Neural crest cell (in vitro differentiated cells): ENCODE results near the gene LIPG. TPM values are rescaled to one million over a fixed set of nuclear protein-coding genes. Genes with fewer than 3 reads are reported as not detected.

Source experiments
- DNase-seq: peaks from one replicate; pipeline ENCODE4 v3.0.0; 2021; ENCODE audit warnings: low read depth, mixed read lengths, low spot score
- H3K27ac Mint-ChIP-seq: one replicate; pipeline ENCODE4 v1.8.0; 2021; ENCODE audit warnings: mild to moderate bottlenecking, mixed read lengths; ENCODE audit not compliant: unreplicated experiment
- H3K27me3 Mint-ChIP-seq: 2 replicates; pipeline ENCODE4 v1.8.0; 2021; ENCODE audit warnings: low read depth, mild to moderate bottlenecking, mixed read lengths
- H3K36me3 Mint-ChIP-seq: 2 replicates; pipeline ENCODE4 v1.8.0; 2021; ENCODE audit warnings: low read depth, mild to moderate bottlenecking, mixed read lengths
- H3K4me1 Mint-ChIP-seq: 2 replicates; pipeline ENCODE4 v1.8.0; 2021; ENCODE audit warnings: mixed read lengths
- H3K4me3 Mint-ChIP-seq: one replicate; pipeline ENCODE4 v1.8.0; 2021; ENCODE audit warnings: mild to moderate bottlenecking, mixed read lengths
- H3K9me3 Mint-ChIP-seq: 2 replicates; pipeline ENCODE4 v1.8.0; 2021; ENCODE audit warnings: mixed read lengths
- total RNA-seq: library from RNA; stranded (reverse); gene quantifications from 2 replicates; pipeline ENCODE4 v1.2.1, GENCODE V29; 2021
- TF ChIP-seq, protein P1 (sequence below): fragments of 200-600 bp; sonication (generic); conservative IDR thresholded peaks from 2 replicates; pipeline ENCODE4 v1.5.0; 2021; ENCODE audit warnings: antibody characterized with exemption, mild to moderate bottlenecking

LIPG gene
- total RNA-seq, 1 donor from 2014 or later: 32.4 TPM

GRCh38 chr18:49613641-49614151, 51.8 kb downstream of the LIPG start:
- peaks cover 30% of the 10 kb centered on the region for H3K4me1 Mint-ChIP-seq
- peak overlapping the region; percentile 14 for H3K4me3 Mint-ChIP-seq
- H3K27me3 Mint-ChIP-seq: no peaks in the 10 kb centered on the region
- H3K27ac Mint-ChIP-seq: peak overlapping the region; percentile 15
- no peaks in the 10 kb centered on the region for H3K9me3 Mint-ChIP-seq
- no peaks in the 10 kb centered on the region for H3K36me3 Mint-ChIP-seq
- DNase-seq: no peak
- TF ChIP-seq, protein P1, sequence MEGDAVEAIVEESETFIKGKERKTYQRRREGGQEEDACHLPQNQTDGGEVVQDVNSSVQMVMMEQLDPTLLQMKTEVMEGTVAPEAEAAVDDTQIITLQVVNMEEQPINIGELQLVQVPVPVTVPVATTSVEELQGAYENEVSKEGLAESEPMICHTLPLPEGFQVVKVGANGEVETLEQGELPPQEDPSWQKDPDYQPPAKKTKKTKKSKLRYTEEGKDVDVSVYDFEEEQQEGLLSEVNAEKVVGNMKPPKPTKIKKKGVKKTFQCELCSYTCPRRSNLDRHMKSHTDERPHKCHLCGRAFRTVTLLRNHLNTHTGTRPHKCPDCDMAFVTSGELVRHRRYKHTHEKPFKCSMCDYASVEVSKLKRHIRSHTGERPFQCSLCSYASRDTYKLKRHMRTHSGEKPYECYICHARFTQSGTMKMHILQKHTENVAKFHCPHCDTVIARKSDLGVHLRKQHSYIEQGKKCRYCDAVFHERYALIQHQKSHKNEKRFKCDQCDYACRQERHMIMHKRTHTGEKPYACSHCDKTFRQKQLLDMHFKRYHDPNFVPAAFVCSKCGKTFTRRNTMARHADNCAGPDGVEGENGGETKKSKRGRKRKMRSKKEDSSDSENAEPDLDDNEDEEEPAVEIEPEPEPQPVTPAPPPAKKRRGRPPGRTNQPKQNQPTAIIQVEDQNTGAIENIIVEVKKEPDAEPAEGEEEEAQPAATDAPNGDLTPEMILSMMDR: no peak

DNA sequence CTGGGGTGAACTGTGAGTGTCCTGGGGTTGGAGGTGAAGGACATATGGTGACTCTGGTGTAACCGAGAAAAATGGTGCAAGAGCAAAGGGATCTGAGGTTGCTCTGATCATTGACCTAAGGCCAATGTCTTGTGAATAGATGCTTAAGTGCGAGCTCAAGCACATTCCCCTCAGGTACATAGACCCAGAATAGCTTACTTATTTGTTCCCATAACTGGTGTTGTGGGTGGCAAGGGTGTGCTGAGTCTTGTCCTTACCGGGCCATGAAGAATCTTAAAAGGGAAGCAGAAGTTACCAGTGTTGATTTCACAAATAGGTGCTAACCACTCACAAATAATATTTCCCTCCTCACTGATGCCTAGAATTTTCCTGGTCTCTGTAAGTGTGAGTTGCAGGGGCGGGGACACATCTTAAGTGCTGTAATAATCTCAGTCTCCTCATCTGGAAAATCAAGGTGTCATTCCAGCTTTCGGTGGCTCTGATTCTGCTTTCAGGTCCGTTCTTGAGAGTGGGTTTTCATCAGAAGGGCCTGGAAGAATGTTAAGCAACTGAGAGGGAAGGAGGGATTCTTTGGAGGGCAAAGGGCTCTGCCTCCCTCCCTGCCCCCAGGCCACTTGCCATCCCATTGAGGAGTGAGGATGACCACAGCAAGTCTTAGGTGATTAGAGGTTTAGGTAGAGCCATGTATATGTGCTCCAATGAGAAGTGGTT, 54.9 kb downstream of the LIPG start:
- no peaks in the 10 kb centered on the region for H3K9me3 Mint-ChIP-seq
- TF ChIP-seq, protein P1: no peak
- H3K4me3 Mint-ChIP-seq: no peak overlapping the region
- no peak for DNase-seq
- H3K27me3 Mint-ChIP-seq: no peaks in the 10 kb centered on the region
- H3K4me1 Mint-ChIP-seq: peaks cover 56% of the 10 kb centered on the region
- H3K36me3 Mint-ChIP-seq: no peaks in the 10 kb centered on the region
- H3K27ac Mint-ChIP-seq: no peak overlapping the region

DNA sequence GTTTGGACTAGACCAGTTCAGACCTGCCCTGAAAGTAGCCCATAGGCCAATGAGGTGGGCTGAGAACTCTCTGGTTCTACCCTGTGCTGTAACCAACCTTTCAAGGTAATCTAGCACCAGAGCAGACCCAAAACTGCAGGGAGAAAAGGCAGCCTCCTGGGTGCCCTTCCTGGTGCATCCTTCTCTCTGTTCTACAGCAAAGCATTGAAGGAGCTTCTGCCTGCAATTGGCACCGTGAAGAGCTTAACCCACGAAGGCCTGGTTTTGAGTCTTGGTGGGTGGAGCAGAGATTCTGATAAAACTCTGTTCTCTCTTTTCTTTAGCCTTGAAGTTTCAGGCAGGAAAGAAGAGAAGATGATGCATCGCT, 55.5 kb downstream of the LIPG start:
- Mint-ChIP-seq H3K4me1 (peaks cover 59% of the 10 kb centered on the region), H3K4me3 (no peak overlapping the region), H3K36me3 (no peaks in the 10 kb centered on the region), H3K27me3 (no peaks in the 10 kb centered on the region), H3K27ac (no peak overlapping the region), H3K9me3 (no peaks in the 10 kb centered on the region)
- no peak for DNase-seq
- TF ChIP-seq, protein P1: no peak

- no peak overlapping the region for H3K4me3 Mint-ChIP-seq
- H3K36me3 Mint-ChIP-seq: no peaks in the 10 kb centered on the region
- DNase-seq: no peak
- H3K27me3 Mint-ChIP-seq: no peaks in the 10 kb centered on the region
- no peak overlapping the region for H3K27ac Mint-ChIP-seq
- H3K9me3 Mint-ChIP-seq: no peaks in the 10 kb centered on the region
- TF ChIP-seq, protein P1: no peak
- peaks cover 59% of the 10 kb centered on the region for H3K4me1 Mint-ChIP-seq
These were observed 56.0 kb downstream of the LIPG start for GRCh38 chr18:49617865-49618264.

- H3K9me3 Mint-ChIP-seq: no peaks in the 10 kb centered on the region
- H3K36me3 Mint-ChIP-seq: no peaks in the 10 kb centered on the region
- H3K27me3 Mint-ChIP-seq: no peaks in the 10 kb centered on the region
- TF ChIP-seq, protein P1: no peak
- no peak for DNase-seq
- H3K4me1 Mint-ChIP-seq: peaks cover 48% of the 10 kb centered on the region
- H3K4me3 Mint-ChIP-seq: peak overlapping the region; percentile 50
- H3K27ac Mint-ChIP-seq: peak overlapping the region; percentile 93
These were observed 57.2 kb downstream of the LIPG start for GRCh38 chr18:49618742-49619681.
